D721Med (cell line): ENCODE measurements around the gene PSMB1.
"Not testable (repeated sequence)": the region's sequence is repeated elsewhere in the genome, so short reads cannot be mapped to it uniquely, and the experiment has no call there.

ENCODE experiments used
- DNase-seq: peaks from one replicate; pipeline ENCODE4 v3.0.0; 2011; ENCODE audit warnings: low spot score; ENCODE audit not compliant: insufficient read length
- FAIRE-seq: peaks from 2 replicates; lab custom pipeline; 2011; peaks lifted over from hg19 to GRCh38; lab: Jason Lieb, UNC
- CTCF ChIP-seq: IDR thresholded peaks from 2 replicates; pipeline ENCODE4 v1.5.1; 2012; ENCODE audit warnings: mild to moderate bottlenecking, control low read depth; ENCODE audit not compliant: insufficient read depth; ENCODE audit errors: missing control alignments

PSMB1 gene

GRCh38 chr6:170536671-170537070 is 16.4 kb downstream of the PSMB1 start:
- DNase-seq (no peak), FAIRE-seq (no peak)
- TF ChIP-seq CTCF: no peak

GRCh38 chr6:170535004-170535403 is 18.1 kb downstream of the PSMB1 start:
- DNase-seq (no peak), FAIRE-seq (no peak)
- no peak for TF ChIP-seq CTCF

GRCh38 chr6:170533792-170534191 is 19.3 kb downstream of the PSMB1 start:
- no peak for FAIRE-seq
- DNase-seq: no peak
- TF ChIP-seq CTCF: no peak

DNA sequence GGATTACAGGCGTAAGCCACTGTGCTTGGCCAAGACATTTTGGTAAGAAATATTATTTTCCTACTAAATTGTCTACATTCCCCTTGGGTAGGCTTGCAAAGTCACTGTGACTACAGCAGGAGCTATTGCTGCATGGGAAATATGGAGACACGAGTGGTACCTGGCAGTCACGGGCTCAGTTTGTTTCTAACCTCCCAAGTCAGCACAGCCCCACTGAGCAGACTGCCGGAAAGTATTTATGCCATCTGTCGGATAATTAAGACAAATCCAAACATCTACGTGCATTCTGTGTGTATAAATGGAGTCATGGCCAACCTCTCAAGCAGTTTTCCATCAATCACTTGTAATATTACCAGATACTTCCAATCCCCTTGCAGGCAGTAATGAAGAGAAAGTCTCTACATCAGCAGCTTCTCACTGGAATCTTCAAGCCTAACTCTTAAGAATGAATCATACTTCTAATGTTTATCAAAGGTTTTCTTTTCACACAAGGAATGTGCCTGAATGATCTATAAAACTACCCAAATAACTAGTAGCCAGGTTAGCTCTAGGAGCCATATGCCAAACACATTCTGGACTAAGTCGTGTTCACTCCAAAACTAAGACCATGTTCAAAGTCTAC is 20.1 kb downstream of the PSMB1 start:
- DNase-seq (no peak), FAIRE-seq (no peak)
- no peak for TF ChIP-seq CTCF

DNA sequence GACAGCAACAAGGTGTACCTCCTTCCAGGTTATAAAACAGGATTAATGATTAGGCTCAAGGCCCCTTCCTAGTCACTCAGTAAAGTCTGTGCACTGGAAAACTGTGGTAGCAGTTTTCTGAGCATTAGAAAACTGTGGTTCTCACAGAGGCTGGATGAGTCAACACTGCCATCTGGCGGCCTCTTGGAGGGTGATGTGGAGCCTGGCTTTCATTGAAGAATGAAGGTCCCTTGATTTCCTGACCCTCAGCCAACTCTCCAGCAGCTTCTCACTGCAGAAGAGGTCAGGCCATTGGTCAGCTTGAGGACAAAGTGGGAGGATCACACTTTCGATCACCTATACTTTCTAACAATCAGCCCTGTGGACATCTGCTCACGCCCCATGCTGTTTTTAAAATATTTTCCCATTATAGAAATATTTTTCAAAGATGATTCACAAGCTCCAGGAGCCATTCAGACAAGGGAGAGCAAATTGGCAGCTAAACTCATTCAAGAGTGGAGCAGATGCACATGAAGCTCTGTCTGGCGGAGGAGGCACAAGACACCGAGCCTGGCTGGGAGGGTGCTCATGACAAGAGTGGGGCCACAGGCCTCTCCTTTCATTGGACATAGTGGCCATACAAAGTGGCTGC is 23.2 kb downstream of the PSMB1 start:
- TF ChIP-seq CTCF: peak; percentile 88
- peak; percentile 36 for DNase-seq
- no peak for FAIRE-seq

GRCh38 chr6:170527995-170528394 is 25.1 kb downstream of the PSMB1 start:
- not testable (repeated sequence) for FAIRE-seq, DNase-seq

- no peak for TF ChIP-seq CTCF
- DNase-seq (no peak), FAIRE-seq (no peak)
Observed at GRCh38 chr6:170525795-170526194, 27.3 kb downstream of the PSMB1 start.
